Lung microvascular endothelial cell (primary cell): ENCODE data around the gene DTNBP1. TPM values are rescaled to one million over a fixed set of nuclear protein-coding genes. Genes with fewer than 3 reads are reported as not detected.

ENCODE experiments used
- DNase-seq, 2 donors: peaks; one replicate each; pipeline versions ENCODE4 v3.0.0 to v3.0.0-alpha.2; 2010; ENCODE audit warnings: low read depth in 2 of 2
- total RNA-seq: library from RNA; depleted of rRNA; stranded (reverse); fragments of >200 nt; gene quantifications from 2 replicates; pipeline ENCODE4 v1.2.1, GENCODE V29; 2014

The DTNBP1 gene, protein sequence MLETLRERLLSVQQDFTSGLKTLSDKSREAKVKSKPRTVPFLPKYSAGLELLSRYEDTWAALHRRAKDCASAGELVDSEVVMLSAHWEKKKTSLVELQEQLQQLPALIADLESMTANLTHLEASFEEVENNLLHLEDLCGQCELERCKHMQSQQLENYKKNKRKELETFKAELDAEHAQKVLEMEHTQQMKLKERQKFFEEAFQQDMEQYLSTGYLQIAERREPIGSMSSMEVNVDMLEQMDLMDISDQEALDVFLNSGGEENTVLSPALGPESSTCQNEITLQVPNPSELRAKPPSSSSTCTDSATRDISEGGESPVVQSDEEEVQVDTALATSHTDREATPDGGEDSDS
- total RNA-seq = 9.4 and 9.5 TPM in 2 replicates

DNA sequence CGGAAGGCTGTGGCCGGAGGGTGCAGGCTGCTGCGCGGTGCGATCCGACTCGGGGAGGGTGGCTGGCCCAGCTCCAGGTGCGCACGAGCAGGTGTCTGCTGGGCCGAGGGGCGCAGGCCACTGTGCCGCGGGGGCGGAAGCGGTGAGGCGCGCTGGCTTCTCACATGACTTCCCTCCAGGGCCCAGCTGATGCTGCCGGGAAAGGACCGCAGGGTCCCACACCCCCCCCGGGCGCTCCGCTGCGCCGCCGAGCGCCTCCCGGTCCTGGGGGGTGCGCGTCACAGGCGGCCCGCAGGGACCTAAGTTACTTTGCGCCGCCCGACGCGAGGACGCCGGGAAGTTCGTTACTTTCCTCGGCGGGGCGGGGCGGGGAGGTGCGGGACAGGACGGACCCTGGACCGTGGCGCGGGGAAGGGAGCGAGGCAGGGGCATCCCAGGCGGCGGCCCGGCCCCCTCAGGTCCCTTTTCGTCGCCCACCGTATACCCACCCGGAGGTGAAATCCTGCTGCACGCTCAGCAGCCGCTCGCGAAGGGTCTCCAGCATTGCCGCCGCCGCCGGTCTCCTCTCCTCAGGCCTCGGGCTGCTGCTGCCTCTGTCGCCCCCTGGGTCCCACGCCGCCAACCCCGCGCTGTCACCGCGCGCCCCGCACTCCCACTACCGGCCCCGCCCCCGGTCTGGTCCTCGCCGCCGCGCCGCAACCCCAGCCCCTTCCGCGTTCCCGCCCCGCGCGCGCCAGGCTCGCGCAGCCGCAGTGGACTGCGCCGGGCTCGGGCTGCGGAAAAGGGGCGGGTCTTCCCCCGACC is at the start of gene DTNBP1:
TSS of gene DTNBP1 (minus strand) at position 703 of the 804 bp plus-strand sequence. CDS start at position 544, 159 bp downstream.
- DNase-seq = peak; percentile 74 to 82

DNA sequence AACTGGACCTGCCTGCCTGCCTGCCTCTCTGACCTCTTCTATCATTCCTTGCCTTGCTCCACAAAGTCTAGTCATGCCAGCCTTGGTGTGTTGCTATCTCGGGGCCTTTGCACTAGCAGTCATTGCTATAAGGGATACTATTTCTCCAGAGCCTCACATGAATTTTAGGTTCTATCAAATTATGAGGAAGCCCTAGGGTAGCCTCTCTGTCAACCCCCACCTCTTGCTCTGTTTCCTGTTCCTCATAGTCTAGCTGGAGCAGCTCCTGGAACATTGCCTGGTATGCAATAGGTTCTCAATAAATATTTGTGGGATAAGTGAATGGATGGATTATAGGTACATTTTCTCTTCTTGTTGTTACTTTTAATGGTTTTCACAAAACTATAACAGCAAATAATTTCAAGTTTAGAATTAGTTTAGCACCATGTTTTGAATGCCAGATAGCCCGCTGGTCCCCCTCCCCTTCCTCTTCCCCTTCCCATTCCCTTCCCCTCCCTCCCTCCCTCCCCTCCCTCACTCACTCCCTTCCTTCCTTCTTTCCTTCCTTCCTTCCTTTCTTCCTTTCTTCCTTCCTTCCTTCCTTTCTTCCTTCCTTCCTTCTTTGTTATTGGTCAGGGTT is 46.9 kb upstream of the DTNBP1 start:
- DNase-seq = no peak

DNA sequence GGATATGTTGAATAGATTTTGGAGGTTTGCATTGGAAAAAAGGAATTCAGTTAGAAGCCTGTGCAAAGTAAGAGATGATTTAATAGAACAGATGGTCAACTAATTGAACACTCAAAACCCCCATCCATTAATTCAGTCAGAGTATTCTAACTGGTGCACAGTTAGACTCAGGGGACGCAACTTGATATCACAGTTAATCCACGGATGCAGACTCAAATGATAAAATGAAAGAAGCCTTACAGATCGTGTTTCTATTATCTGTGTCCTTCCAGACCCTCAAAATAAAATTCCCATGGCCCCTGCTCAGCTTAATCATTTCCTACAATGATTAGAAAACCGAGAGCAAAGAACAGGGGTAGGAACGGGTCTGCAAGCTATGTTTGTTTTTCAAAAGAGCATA is 45.4 kb upstream of the DTNBP1 start:
- DNase-seq = no peak

DNA sequence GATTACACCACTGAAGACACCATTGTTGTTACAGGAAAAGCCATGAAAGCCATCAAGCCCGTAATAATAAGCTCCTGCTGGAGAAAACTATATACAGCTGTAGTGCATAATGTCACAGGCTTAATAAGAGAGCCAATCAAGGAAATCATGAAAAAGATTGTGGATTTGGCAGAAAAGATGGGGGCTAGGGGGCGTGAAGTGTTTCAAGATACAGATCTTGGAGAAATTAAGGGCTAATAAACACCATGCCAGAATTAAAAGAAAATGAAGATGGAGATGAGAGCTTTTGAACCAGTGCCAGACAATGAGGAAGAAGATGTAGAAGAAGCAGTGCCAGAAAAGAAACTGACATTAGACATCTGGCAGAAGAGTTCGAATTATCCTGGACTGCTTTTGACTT is 43.2 kb upstream of the DTNBP1 start:
- DNase-seq = no peak

DNA sequence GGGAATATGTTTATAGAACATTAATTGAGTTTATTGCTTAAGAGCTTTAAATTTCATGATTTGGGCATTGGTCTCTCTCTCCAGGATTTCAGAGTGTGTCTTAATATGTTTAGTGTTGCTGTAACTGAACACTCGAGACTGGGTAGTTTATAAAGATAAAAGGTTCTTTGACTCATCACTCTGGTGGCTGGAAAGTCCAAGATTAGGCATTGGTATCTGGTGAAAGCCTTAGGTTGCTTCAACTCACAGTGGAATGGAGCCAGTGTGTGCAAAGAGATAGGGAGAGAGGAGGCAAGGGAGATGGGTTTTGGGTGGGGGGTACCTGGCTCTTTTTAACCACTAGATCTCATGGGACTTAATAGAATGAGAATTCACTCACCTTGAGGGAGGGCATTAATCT is 35.6 kb upstream of the DTNBP1 start:
- DNase-seq = no peak

DNA sequence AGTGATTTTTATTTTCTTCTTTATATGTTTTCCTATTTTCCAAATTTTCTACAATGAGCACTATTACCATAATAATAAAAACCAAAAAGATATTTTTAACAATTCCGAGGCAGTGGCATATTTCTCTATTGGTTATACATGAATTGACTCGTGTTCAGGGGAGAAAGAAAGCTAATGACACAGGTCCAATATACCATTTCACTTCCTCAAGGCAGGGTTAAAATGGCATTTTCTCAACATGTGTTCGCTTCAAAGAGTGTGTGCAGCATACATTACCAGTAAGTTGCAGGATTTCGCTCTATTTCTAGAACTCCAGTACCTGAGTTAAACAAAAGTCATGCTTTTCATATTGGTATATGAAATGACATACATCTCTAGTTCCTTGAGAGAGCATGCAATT is 35.1 kb upstream of the DTNBP1 start:
- DNase-seq = no peak

DNA sequence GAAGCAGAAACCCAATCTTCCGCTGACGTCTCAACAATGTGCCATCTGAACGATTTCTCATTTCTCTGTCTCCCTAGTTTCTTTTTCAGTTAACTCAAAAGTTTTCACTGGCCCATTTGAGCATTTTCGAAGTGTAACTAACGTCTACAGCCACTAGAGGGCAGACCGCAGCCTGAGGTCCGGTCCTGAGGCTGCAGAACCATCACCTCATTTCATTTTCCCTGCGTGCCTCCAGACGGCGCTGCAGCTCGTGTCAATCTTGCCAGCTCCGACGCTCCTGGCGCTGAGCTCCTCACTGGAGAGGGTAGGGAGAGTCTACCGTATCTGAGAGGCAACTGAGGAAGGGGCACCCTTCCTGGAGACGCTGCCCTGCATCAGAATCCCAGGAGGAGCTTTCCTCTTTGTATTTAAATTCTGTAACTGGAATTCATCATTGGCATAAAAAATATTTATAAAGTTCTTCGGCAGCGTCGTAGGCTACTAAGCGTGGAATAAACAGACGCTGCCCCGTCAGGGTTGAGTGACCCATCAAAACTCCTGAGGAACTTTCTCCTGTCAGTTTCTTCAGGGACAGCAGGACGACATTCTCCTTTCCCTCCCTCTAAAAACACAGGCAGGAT is 28.5 kb upstream of the DTNBP1 start:
- peak; percentile 92 to 94 for DNase-seq

DNA sequence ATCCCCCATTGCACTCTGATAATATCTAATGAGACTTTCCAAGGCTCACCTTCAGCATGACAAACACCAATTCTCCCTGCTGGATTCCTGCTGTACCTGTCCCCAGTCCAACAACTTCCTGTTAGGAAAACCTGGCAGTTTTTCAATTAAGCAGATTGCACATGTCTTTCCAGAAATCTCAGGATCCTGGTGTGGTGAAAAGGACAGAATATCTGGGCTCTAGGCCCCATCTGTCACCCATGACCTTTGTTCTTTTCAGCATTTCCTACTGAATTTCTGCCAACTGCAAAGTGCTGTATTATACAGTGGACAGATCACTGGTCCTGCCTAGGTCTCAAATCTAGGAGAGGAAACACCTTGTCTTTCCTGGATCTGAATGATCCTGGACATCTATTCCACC is 27.7 kb upstream of the DTNBP1 start:
- DNase-seq = peak; percentile 12 to 57

DNA sequence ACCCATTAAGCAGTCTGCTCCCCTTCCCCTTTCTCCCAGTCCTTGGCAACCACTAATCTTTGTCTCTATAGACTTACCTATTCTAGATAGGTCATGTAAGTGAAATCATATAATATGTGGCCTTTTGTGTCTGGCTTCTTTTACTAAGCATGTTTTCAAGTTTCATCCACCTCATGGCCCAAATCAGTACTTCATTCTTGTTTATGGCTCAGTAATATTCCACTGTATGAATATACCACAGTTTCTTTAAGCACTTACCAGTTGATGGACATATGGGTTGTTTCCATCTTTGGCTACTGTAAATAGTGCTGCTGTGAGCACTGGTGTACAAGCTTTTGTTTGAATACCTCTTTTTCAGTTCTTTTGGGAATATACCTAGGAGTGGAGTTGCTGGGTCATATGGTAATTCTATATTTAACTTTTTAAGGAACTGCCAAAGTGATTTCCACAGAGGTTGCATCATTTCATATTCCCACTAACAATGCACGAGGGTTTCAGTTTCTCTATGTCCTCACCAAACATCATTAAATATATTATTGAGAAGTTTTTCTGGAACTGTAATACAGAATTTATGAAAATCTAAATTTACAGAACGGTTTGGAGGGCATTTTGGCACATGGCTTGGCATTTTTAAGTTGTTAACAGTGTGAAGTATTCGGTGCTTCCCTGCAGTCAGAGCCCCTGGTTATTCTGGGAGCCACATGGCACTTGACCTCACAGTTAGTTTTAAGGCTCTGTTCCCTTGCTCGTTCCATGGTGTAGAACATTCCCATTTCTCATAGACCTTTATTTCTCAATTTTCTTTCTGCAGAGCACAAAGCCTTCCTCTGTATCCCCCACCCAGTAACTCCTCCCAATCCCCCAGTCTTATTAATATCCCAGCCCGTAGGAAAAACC is 27.0 kb upstream of the DTNBP1 start:
- peak in 1 of 2 donors; percentile 9 for DNase-seq

DNA sequence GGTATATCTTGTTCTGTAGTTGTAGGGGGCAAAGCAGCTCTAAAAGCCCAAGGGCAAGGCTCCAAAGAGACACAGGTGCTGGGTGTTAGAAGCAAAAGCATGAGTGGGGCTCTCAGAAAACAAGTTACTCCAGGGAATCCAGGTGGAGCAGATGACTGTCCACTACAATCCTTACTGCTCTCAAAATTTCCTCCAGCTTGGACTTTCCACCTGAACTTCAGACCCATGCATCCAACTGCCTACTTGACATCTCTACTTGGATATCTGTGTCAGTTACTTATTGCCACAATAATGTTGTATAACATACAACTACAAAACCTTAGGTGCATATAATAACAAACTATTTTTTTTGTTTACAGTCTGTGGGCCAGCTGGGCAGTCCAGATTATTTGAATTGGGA is 22.8 kb upstream of the DTNBP1 start:
- DNase-seq = no peak

DNA sequence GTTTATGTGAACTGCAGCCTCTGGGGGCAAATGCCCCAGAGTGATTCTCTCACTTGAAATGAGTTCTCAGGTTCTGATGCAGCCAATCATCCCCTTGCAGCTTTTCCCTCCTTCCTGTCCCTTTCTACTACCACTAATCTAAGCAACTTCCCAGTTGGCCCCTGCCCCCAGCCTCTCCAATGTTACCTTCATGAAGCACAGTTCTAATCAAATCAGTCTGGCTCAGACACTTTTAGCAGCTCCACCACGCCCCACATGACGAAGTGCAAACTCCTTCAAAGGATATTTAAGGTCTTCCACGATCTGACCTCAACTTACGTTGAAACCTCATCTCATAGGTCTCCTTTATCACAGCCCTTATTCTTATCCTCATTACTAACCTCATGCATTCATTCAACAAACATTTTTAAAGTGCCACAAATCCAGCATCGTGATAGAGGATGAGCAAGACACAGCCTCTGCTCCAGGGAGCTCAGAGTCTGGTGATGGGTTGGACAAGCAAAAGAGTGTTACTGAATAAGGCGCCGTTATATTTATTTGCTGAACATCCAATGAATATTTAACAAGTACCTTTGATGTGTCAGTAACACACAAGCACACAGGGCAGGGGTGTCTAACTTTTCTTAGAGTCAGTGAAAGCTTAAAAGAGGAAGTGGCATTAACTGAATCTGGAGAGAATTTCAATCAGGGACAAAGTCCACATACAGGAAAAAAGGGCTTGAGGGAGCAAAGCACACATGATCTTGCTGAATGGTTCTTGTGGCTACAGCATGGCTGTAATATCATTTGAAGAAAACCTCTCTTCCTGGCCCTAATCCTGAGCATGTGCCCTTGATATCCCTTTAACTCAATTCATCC is 20.4 kb upstream of the DTNBP1 start:
- no peak for DNase-seq

DNA sequence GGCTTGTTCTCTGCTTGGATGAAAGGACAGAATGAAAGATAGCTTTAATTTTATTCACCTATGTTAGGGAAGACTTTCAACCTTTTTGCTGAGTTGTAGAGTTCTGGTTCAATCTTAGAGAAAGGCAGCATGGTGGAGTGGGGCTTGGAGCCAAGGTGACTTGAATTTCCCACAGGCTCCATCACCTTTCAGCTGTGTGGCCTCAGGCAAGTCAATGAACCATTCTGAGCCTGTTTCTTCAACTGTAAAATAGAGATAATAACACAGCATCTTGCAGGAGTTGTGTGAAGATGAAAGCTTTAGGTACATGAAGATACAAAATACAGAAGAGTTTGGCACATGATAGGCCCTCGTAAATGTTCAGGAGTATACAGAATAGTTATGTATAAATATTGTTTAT is 19.1 kb upstream of the DTNBP1 start:
- DNase-seq = no peak

DNA sequence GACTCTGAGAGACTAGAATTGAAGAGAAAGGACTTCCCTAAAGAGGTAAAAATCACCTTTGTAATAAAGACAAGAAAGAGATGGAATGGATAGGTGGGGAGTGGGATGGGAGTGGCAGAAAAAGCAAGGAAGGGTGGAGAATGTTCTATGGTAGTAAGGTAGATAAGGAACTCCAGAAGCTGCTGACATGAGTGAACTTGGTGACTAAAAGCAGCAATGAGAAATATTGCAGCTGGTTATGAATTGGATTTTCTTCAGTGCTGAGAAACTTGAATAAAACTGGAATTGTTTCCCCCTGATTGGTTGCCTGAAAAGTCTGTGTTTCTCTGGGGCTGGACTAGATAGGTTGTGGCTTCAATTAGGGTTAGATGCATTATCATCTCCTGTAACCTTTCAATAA is 15.7 kb upstream of the DTNBP1 start:
- DNase-seq = no peak

DNA sequence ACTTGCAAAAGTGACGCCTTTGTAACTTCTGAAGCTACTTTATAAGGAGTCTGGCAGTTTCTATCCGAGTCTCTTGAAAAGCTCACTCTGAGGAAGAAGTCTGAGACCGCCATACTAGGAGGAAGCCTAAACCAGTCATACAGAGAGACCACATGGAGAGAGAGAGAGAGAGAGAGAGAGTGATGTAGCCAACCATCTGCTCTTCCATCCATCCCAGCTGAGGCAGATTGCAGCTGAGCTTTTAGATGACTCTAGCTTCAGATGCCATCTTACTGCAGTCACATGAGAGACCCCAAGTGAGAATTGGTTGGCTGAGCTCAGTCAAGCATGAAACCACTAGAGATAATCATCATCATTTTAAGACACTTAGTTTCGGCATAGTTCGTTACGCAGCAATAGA is 15.0 kb upstream of the DTNBP1 start:
- DNase-seq = no peak

DNA sequence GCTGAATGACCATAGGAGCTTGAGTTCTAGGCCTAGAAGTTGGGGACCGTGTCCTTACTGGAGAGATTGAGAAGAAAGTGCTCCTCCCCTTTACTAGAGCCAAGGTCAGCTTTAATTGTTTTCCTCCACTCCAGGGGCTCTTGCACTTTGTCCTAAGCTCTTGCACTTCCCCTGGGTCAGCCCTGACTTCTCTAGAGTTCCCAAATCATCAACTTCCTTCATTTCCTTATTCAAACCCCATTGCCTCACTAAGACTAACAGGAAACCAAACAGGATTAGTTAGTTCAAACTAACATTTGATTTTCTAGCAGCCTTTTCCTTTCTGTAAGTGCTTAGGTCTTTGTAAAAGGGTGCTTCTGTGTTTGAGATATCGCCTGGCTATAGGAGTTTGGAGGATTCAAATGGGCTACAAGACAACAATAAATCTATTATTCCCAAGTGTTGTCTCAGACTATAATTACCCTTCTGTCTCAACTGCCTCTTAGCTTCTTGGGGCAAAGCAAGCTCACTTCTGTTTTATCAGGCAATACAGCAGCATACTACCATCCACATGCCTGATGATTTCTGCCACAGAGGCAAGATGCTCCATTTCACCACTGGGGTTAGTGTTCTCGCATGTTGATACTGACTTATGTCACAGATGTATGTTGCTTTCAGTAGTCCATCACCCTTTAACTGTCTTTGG is 12.8 kb upstream of the DTNBP1 start:
- DNase-seq = no peak

DNA sequence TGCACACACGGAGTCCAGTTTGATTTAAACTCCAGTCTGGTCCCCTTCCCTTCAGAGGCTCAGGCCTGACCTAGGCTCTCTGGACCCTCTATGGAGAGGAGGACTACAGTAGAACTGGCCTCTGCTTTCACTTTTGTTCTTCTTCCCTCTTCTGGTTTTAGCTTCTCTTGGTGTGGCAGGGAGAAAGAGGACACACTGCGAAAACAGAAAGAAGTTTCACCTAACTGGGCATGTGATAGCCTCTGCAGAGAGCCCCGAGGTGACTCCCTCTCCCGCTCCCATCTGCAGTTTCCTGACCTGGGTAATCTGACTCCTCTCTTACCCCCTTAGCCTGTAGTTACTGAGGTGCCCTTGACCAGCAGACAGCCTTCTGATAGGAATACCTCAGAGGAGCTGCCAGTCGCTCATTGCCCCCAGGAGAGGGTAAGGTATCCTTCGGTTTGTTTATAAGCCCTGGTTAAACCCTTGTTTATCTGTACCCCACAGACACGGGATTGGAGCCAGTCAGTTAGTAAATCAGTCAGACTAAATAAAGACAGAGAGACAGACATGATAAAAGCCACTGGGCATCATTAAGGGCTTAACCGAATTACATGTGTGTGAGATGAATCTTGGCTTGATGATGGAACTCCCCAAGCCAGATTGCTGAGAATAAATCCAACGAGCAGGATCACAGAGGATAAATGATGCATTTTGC is 12.0 kb upstream of the DTNBP1 start:
- DNase-seq = no peak

DNA sequence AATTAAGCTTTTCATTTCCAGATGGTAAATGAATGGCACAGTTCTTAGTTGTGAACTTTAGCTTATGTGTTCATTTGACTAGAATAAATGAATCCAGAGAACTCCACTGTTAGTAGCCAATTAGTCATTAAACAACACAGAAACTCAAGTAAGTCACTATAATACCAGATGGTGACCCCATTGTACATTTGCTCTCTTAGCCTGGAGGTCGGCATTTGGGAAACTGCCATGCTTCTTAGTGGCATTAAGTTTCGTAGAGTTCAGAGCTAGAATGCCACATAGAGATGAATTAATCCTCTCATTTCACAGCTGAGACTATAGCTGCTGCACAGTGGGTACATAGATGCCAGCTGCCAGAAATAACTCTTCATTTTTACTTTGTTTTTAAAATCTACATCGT is 10.8 kb upstream of the DTNBP1 start:
- DNase-seq = no peak

DNA sequence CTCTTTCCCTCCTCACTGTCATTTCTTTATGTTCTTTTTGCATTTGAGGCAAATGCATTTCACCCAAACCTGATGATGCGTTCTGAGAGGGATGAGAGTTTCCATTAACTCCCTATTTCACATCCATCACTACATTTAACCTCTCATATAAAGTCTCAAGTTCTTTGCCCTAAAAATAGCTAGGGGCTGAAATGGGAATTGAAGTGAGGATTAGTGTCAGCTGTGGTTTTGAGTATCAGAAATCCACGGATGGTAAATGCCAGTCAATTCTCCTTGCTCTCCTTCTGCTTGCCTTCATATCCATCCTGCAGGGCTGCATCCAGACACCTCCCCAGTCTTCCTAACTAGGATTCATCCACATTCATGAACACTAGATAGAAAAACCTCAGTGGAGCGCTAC is 10.0 kb upstream of the DTNBP1 start:
- DNase-seq = no peak

DNA sequence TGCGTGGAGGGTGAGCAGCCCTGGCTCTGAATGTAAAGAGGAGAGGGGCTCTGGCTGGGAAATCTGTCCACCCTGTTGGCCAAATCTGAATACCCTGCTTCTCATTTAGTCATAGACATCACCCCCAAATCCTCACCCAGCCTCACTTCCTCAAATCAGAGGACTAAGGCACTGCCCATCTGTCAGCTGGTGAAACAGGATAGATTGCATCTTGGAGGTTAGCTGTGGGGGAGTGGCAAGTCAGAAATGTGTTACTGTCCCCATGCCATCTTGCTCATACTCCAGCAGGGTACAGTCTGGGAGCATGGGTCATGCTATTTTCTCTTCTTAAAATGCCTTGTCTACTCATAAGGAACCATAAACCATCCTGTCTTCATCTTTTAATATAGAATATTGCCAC is 9.5 kb upstream of the DTNBP1 start:
- no peak for DNase-seq
